GM18951 (cell line): Measurements from ENCODE around the gene SETMAR.

Experiments used
- POLR2A ChIP-seq: IDR thresholded peaks from 4 replicates; pipeline ENCODE4 v1.6.1; 2011; ENCODE audit warnings: mild to moderate bottlenecking; ENCODE audit not compliant: insufficient read length, insufficient read depth; ENCODE audit errors: extremely low read depth
- in situ Hi-C: fragments of 300-500 bp; cut with MboI; formaldehyde crosslinking; loops from one replicate; pipeline ENCODE4 v1.12.0; 2022; ENCODE audit warnings: low sequenced_read_pairs, mixed read lengths, inconsistent platforms; ENCODE audit not compliant: unreplicated experiment

Gene SETMAR

GRCh38 chr3:4303187-4304123, at the start of gene SETMAR:
TSS of gene SETMAR (plus strand) at chr3:4303369. CDS start at chr3:4303371, 2 bp downstream.
- peak; percentile 70 for TF ChIP-seq POLR2A
- in situ Hi-C loops = no loop called here

- TF ChIP-seq POLR2A = no peak
- in situ Hi-C loops = no loop called here
Observed at GRCh38 chr3:4261406-4261805, 41.8 kb upstream of the SETMAR start.

GRCh38 chr3:4264040-4264439, 39.1 kb upstream of the SETMAR start:
- TF ChIP-seq POLR2A = no peak
- in situ Hi-C loops = no loop called here

GRCh38 chr3:4270720-4271119, 32.4 kb upstream of the SETMAR start:
- in situ Hi-C loops = no loop called here
- TF ChIP-seq POLR2A = no peak

- TF ChIP-seq POLR2A = no peak
- in situ Hi-C loops = no loop called here
Observed at GRCh38 chr3:4271834-4272233, 31.3 kb upstream of the SETMAR start.

GRCh38 chr3:4279516-4280105, 23.6 kb upstream of the SETMAR start:
- in situ Hi-C loops = loop anchor here (25.0 kb wide), 1 partner anchor 1067 kb away; no protein-coding TSS in a partner anchor
- no peak for TF ChIP-seq POLR2A

GRCh38 chr3:4281991-4282390, 21.2 kb upstream of the SETMAR start:
- no peak for TF ChIP-seq POLR2A
- in situ Hi-C loops = loop anchor here (25.0 kb wide), 1 partner anchor 1070 kb away; no protein-coding TSS in a partner anchor

GRCh38 chr3:4284865-4285264, 18.3 kb upstream of the SETMAR start:
- in situ Hi-C loops = loop anchor here (25.0 kb wide), 1 partner anchor 1073 kb away; no protein-coding TSS in a partner anchor
- TF ChIP-seq POLR2A = no peak

GRCh38 chr3:4289044-4289443, 14.1 kb upstream of the SETMAR start:
- TF ChIP-seq POLR2A = no peak
- in situ Hi-C loops = loop anchor here (25.0 kb wide), 1 partner anchor 1077 kb away; no protein-coding TSS in a partner anchor

GRCh38 chr3:4290272-4290893, 12.8 kb upstream of the SETMAR start:
- in situ Hi-C loops = loop anchor here (25.0 kb wide), 1 partner anchor 1078 kb away; no protein-coding TSS in a partner anchor
- TF ChIP-seq POLR2A = no peak

GRCh38 chr3:4292301-4292700, 10.9 kb upstream of the SETMAR start:
- in situ Hi-C loops = loop anchor here (25.0 kb wide), 1 partner anchor 1080 kb away; no protein-coding TSS in a partner anchor
- TF ChIP-seq POLR2A = no peak

- TF ChIP-seq POLR2A = no peak
- in situ Hi-C loops = loop anchor here (25.0 kb wide), 1 partner anchor 1082 kb away; no protein-coding TSS in a partner anchor
Observed at GRCh38 chr3:4294616-4295327, 8.4 kb upstream of the SETMAR start.

- in situ Hi-C loops = loop anchor here (25.0 kb wide), 1 partner anchor 1084 kb away; no protein-coding TSS in a partner anchor
Observed at GRCh38 chr3:4296454-4296853, 6.7 kb upstream of the SETMAR start.
